A673 (cell line): Measurements from ENCODE around the gene LRRC17. TPM values are rescaled to one million over a fixed set of nuclear protein-coding genes. Genes with fewer than 3 reads are reported as not detected.
A peak's percentile ranks its signal among the peaks of the same experiment; 100 is the strongest.

Source experiments
- BruUV-seq: library from RNA; stranded (reverse); fragments of 400-500 nt; replicated peaks from 2 replicates; lab custom pipeline; 2021; lab: Mats Ljungman, UMichigan
- CTCF ChIA-PET: fragments of 300-600 bp; sonication (Branson Sonifier 250); formaldehyde crosslinking; loops from one replicate; lab custom pipeline; 2022; ENCODE audit warnings: antibody characterized with exemption; lab: Charles Lee
- POLR2A ChIA-PET: fragments of 300-600 bp; sonication (Branson Sonifier 250); formaldehyde crosslinking; loops from one replicate; lab custom pipeline; 2022; ENCODE audit warnings: antibody characterized with exemption; ENCODE audit not compliant: low non-redundant PET; lab: Charles Lee
- DNase-seq: peaks from one replicate; pipeline ENCODE4 v3.0.0-alpha.2; 2015; ENCODE audit warnings: low spot score
- H3K27ac ChIP-seq: fragments of 200-600 bp; sonication (generic); 2 replicates; pipeline ENCODE4 v1.5.1; 2016; ENCODE audit warnings: mixed run types, low read depth, mild to moderate bottlenecking, mixed read lengths, antibody characterized with exemption, low read length; ENCODE audit not compliant: poor library complexity, severe bottlenecking
- H3K27me3 ChIP-seq: fragments of 200-600 bp; sonication (generic); replicated peaks from 2 replicates; pipeline ENCODE4 v1.6.1; 2017; ENCODE audit warnings: mixed run types, low read depth, mild to moderate bottlenecking, mixed read lengths, antibody characterized with exemption, low read length; ENCODE audit not compliant: insufficient read depth, poor library complexity
- H3K36me3 ChIP-seq: fragments of 200-600 bp; sonication (generic); 2 replicates; pipeline ENCODE4 v1.6.1; 2016; ENCODE audit warnings: mixed run types, mild to moderate bottlenecking, mixed read lengths, antibody characterized with exemption, low read length; ENCODE audit not compliant: insufficient read depth, poor library complexity, severe bottlenecking
- H3K4me1 ChIP-seq: fragments of 200-600 bp; sonication (generic); 2 replicates; pipeline ENCODE4 v1.6.1; 2017; ENCODE audit warnings: mixed run types, mild to moderate bottlenecking, mixed read lengths, antibody characterized with exemption, low read length; ENCODE audit not compliant: insufficient read depth, poor library complexity, severe bottlenecking
- H3K4me3 ChIP-seq: fragments of 200-600 bp; sonication (generic); 2 replicates; pipeline ENCODE4 v1.5.1; 2016; ENCODE audit warnings: low read depth, mixed run types, mild to moderate bottlenecking, mixed read lengths, low read length; ENCODE audit not compliant: poor library complexity, severe bottlenecking
- H3K9me3 ChIP-seq: fragments of 200-600 bp; sonication (generic); 2 replicates; pipeline ENCODE4 v1.6.1; 2016; ENCODE audit warnings: mixed run types, low read depth, mild to moderate bottlenecking, mixed read lengths, antibody characterized with exemption, low read length; ENCODE audit not compliant: poor library complexity, severe bottlenecking
- EZH2 ChIP-seq: fragments of 200-600 bp; sonication (generic); IDR thresholded peaks from 2 replicates; pipeline ENCODE4 v1.6.1; 2017; ENCODE audit warnings: borderline replicate concordance, low read depth, mild to moderate bottlenecking, mixed read lengths, antibody characterized with exemption, low read length; ENCODE audit not compliant: poor library complexity, severe bottlenecking
- intact Hi-C: fragments of 100-400 bp; cut with micrococcal nuclease; formaldehyde crosslinking; loops from one replicate; pipeline ENCODE4 v1.10.0; 2022; ENCODE audit not compliant: unreplicated experiment
- total RNA-seq: library from RNA; stranded (reverse); gene quantifications from 2 replicates; pipeline ENCODE4 v1.2.3, GENCODE V29; 2021
- TF ChIP-seq, protein P1 (sequence below): fragments of 300-800, 200-600 bp; sonication (generic); conservative IDR thresholded peaks from 2 replicates; pipeline ENCODE4 v1.5.1; 2017; ENCODE audit warnings: low read depth, mild to moderate bottlenecking, antibody characterized with exemption, low read length, moderate library complexity, mixed read lengths

The LRRC17 gene
- total RNA-seq, 1 experiment from 2014 or later: 10.0 TPM

- ChIA-PET CTCF (no interaction called here), POLR2A (no interaction called here)
- Histone ChIP-seq H3K36me3 (no peaks in the 10 kb centered on the region), H3K9me3 (no peaks in the 10 kb centered on the region), H3K4me3 (no peak overlapping the region), H3K4me1 (no peaks in the 10 kb centered on the region), H3K27me3 (no peaks in the 10 kb centered on the region), H3K27ac (no peak overlapping the region)
- TF ChIP-seq EZH2: no peak
- TF ChIP-seq, protein P1, sequence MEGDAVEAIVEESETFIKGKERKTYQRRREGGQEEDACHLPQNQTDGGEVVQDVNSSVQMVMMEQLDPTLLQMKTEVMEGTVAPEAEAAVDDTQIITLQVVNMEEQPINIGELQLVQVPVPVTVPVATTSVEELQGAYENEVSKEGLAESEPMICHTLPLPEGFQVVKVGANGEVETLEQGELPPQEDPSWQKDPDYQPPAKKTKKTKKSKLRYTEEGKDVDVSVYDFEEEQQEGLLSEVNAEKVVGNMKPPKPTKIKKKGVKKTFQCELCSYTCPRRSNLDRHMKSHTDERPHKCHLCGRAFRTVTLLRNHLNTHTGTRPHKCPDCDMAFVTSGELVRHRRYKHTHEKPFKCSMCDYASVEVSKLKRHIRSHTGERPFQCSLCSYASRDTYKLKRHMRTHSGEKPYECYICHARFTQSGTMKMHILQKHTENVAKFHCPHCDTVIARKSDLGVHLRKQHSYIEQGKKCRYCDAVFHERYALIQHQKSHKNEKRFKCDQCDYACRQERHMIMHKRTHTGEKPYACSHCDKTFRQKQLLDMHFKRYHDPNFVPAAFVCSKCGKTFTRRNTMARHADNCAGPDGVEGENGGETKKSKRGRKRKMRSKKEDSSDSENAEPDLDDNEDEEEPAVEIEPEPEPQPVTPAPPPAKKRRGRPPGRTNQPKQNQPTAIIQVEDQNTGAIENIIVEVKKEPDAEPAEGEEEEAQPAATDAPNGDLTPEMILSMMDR: no peak
- intact Hi-C loops: no loop called here
- DNase-seq: no peak
- no TSS peak for BruUV-seq
Measured at GRCh38 chr7:102967798-102968197, 55.0 kb downstream of the LRRC17 start.

DNA sequence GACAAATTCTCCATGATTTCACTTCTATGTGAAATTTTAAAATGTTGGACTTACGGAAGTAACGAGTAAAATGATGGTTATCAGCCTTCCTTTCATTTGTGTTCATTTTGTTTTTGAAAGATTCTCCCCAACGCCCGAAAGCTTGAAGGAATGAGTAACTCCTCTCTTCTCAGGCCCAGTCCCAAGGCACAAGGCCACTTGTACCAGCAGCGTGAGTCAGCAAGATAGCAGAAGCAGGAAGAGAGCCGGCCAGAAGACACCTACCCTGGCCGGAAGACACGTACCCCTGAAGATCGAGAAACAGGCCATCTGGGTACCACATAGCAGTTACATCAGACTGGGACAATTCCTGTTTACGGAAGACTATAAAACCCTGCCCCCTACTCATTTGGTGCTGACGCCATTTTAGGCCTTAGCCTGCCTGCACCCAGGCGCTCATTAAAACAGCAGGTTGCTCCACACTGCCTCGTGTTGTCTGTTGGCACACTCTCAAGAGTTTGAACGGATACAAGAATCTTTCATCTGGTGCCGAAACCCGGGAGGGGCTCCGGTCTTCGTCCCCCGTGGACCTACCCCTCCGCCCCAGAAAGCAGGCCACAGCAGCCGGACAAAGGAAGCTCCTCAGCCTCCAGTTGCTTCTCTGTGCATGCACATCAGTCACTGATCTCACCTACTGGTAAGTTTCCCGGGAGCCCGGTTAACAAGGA is 60.4 kb downstream of the LRRC17 start:
- no TSS peak for BruUV-seq
- Histone ChIP-seq H3K4me3 (no peak overlapping the region), H3K36me3 (no peaks in the 10 kb centered on the region), H3K27me3 (no peaks in the 10 kb centered on the region), H3K9me3 (no peaks in the 10 kb centered on the region), H3K4me1 (no peaks in the 10 kb centered on the region), H3K27ac (no peak overlapping the region)
- DNase-seq: no peak
- CTCF ChIA-PET: no interaction called here
- POLR2A ChIA-PET: no interaction called here
- intact Hi-C loops: no loop called here
- TF ChIP-seq, protein P1: no peak
- no peak for TF ChIP-seq EZH2

- no peak overlapping the region for H3K27ac ChIP-seq
- H3K4me1 ChIP-seq: no peaks in the 10 kb centered on the region
- DNase-seq: peak; percentile 40
- ChIA-PET CTCF (no interaction called here), POLR2A (no interaction called here)
- no peaks in the 10 kb centered on the region for H3K27me3 ChIP-seq
- H3K4me3 ChIP-seq: no peak overlapping the region
- no TSS peak for BruUV-seq
- H3K36me3 ChIP-seq: no peaks in the 10 kb centered on the region
- TF ChIP-seq EZH2: no peak
- TF ChIP-seq, protein P1: peak; percentile 52
- intact Hi-C loops: no loop called here
- no peaks in the 10 kb centered on the region for H3K9me3 ChIP-seq
Measured at GRCh38 chr7:102974366-102975236, 61.8 kb downstream of the LRRC17 start.
